ENCODE data around the gene ABCC10.

Gene ABCC10

DNA sequence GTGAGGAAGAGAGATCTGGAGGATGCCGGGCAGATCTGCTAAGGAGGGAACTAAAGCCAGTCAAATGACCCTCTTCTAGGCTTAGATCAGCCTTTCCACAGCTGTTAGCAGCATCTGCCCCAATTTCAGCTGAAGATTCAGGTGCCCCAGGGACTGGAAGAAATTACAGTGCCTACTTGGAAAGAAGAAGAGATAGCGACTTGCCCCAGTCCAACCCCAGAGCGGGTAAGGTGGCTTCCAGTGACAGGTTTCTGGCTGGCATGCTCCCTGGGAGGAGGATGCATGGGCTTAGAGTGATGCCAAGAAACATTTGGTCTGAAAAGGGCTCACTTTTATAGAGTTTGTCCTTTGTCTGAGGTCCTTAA is 50.6 kb downstream of the ABCC10 start:
- no peaks in the 10 kb centered on the region for H3K36me3 ChIP-seq (ENCODE audit: insufficient read depth, low read length)
- H3K9me3 ChIP-seq (ENCODE audit: low read length) = no peaks in the 10 kb centered on the region
- no peaks in the 10 kb centered on the region for H3F3A ChIP-seq (ENCODE audit: insufficient read depth, low read length)
- peak overlapping the region; percentile 71 for H3K9ac ChIP-seq (ENCODE audit: low read length)
- no peaks in the 10 kb centered on the region for H3K27me3 ChIP-seq (ENCODE audit: insufficient read depth, low read length)
- no peaks in the 10 kb centered on the region for H3K79me2 ChIP-seq (ENCODE audit: insufficient read depth, low read length)
- peaks cover 42% of the 10 kb centered on the region for H3K4me1 ChIP-seq (ENCODE audit: insufficient read depth, low read length, severe bottlenecking)
- no peaks in the 10 kb centered on the region for H4K20me1 ChIP-seq (ENCODE audit: insufficient read depth, low read length)
- H3K4me2 ChIP-seq (ENCODE audit: low read length) = peak overlapping the region; percentile 87
- H3K27ac ChIP-seq (ENCODE audit: low read depth, low read length, poor library complexity, severe bottlenecking) = peak overlapping the region; percentile 29
- TF ChIP-seq EZH2 (IDR thresholded peaks at IDR 0.05; ENCODE audit: borderline replicate concordance, low read length) = no peak
- TF ChIP-seq, protein P1, sequence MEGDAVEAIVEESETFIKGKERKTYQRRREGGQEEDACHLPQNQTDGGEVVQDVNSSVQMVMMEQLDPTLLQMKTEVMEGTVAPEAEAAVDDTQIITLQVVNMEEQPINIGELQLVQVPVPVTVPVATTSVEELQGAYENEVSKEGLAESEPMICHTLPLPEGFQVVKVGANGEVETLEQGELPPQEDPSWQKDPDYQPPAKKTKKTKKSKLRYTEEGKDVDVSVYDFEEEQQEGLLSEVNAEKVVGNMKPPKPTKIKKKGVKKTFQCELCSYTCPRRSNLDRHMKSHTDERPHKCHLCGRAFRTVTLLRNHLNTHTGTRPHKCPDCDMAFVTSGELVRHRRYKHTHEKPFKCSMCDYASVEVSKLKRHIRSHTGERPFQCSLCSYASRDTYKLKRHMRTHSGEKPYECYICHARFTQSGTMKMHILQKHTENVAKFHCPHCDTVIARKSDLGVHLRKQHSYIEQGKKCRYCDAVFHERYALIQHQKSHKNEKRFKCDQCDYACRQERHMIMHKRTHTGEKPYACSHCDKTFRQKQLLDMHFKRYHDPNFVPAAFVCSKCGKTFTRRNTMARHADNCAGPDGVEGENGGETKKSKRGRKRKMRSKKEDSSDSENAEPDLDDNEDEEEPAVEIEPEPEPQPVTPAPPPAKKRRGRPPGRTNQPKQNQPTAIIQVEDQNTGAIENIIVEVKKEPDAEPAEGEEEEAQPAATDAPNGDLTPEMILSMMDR (IDR thresholded peaks at IDR 0.05; ENCODE audit: low read length) = no peak
- no peaks in the 10 kb centered on the region for H3K9me2 ChIP-seq (ENCODE audit: low read depth, low read length)
- H3K4me3 ChIP-seq (ENCODE audit: low read depth, low read length, poor library complexity, severe bottlenecking) = peak overlapping the region; percentile 72
- no peak overlapping the region for H2AFZ ChIP-seq (ENCODE audit: low read length)

DNA sequence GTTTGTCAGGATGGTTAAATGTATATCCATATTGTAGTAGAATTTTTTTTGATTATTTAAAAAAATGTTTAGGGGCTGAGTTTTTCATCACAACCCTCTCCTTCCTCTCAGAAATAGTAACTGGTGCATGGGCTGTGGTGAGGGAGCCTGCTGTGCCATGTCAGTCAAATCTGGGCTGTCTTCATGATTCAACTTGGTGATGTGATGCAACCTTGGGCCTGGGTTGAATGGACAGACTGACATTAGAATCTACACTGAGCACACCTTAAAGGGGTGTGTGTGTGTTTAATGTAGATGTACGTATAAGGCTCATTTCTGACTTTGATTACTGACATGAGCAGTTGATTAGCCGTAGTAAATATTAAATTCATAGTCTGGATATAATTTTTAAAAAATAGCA is 53.7 kb downstream of the ABCC10 start:
- Histone ChIP-seq H3K79me2 (ENCODE audit: insufficient read depth, low read length) (0 out of 2 replicates have a peak, but pooled peaks cover 5% of the 10 kb centered on the region), H3K9me3 (ENCODE audit: low read length) (no peaks in the 10 kb centered on the region), H2AFZ (ENCODE audit: low read length) (no peak overlapping the region), H3K27me3 (ENCODE audit: insufficient read depth, low read length) (no peaks in the 10 kb centered on the region), H3K4me1 (ENCODE audit: insufficient read depth, low read length, severe bottlenecking) (peaks cover 42% of the 10 kb centered on the region), H3F3A (ENCODE audit: insufficient read depth, low read length) (no peaks in the 10 kb centered on the region), H3K9me2 (ENCODE audit: low read depth, low read length) (no peaks in the 10 kb centered on the region), H3K4me3 (ENCODE audit: low read depth, low read length, poor library complexity, severe bottlenecking) (no peak overlapping the region), H3K27ac (ENCODE audit: low read depth, low read length, poor library complexity, severe bottlenecking) (no peak overlapping the region), H3K36me3 (ENCODE audit: insufficient read depth, low read length) (no peaks in the 10 kb centered on the region), H3K4me2 (ENCODE audit: low read length) (no peak overlapping the region; the same call in 1 of the 2 replicates), H3K9ac (ENCODE audit: low read length) (no peak overlapping the region), H4K20me1 (ENCODE audit: insufficient read depth, low read length) (no peaks in the 10 kb centered on the region)
- TF ChIP-seq EZH2 (IDR thresholded peaks at IDR 0.05; ENCODE audit: borderline replicate concordance, low read length) = no peak
- TF ChIP-seq, protein P1 (IDR thresholded peaks at IDR 0.05; ENCODE audit: low read length) = no peak

DNA sequence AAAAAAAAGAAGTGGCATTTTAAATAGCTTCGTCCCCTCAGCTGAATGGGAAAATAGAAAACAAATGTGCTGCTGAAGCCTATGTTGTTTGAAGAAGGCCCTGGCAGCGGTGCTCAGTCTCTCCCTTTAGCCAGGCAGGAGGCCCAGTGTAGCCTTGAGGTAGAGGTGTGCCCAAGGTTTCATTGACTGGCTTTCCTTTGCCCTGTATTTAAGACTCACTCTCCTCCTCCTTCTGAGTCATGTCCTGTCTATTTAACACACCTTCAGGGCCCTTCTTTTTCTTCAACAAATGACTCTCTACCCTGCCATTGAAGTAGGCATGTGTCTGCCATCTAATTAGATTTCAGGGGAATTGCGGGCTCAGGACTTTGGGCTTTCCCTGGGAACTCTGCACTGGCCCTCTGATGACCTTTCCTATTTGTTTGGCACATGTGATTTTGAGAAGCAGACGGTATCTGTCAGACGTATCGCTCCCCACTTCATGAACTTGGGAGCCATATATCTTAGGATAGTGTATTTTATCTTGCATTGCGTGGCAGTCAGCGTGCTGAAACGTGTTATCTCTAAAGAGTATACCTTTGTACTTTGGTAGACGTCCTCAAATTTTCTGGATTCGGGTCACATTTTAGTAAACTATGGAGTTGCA is 54.4 kb downstream of the ABCC10 start:
- Histone ChIP-seq H3F3A (ENCODE audit: insufficient read depth, low read length) (no peaks in the 10 kb centered on the region), H3K27me3 (ENCODE audit: insufficient read depth, low read length) (no peaks in the 10 kb centered on the region), H3K9ac (ENCODE audit: low read length) (no peak overlapping the region), H3K4me3 (ENCODE audit: low read depth, low read length, poor library complexity, severe bottlenecking) (no peak overlapping the region), H4K20me1 (ENCODE audit: insufficient read depth, low read length) (no peaks in the 10 kb centered on the region), H3K36me3 (ENCODE audit: insufficient read depth, low read length) (no peaks in the 10 kb centered on the region), H3K27ac (ENCODE audit: low read depth, low read length, poor library complexity, severe bottlenecking) (no peak overlapping the region), H2AFZ (ENCODE audit: low read length) (no peak overlapping the region), H3K9me2 (ENCODE audit: low read depth, low read length) (no peaks in the 10 kb centered on the region), H3K4me1 (ENCODE audit: insufficient read depth, low read length, severe bottlenecking) (peaks cover 42% of the 10 kb centered on the region), H3K79me2 (ENCODE audit: insufficient read depth, low read length) (0 out of 2 replicates have a peak, but pooled peaks cover 5% of the 10 kb centered on the region), H3K4me2 (ENCODE audit: low read length) (no peak overlapping the region), H3K9me3 (ENCODE audit: low read length) (no peaks in the 10 kb centered on the region)
- no peak for TF ChIP-seq EZH2 (IDR thresholded peaks at IDR 0.05; ENCODE audit: borderline replicate concordance, low read length)
- TF ChIP-seq, protein P1 (IDR thresholded peaks at IDR 0.05; ENCODE audit: low read length) = no peak

Measured in OCI-LY1 (cell line).